HG03039 (cell line): Measurements from ENCODE around the gene SCAF8.

Experiments used
- ATAC-seq: cut with Tn5 transposase; IDR thresholded peaks from one replicate; pipeline ENCODE4 v1.9.1; 2021; ENCODE audit warnings: mild to moderate bottlenecking, moderate library complexity; ENCODE audit not compliant: unreplicated experiment

The SCAF8 gene

GRCh38 chr6:154882107-154882506 lies 148.9 kb downstream of the SCAF8 start:
- no peak for ATAC-seq
